NCI-H2171 treated with DMSO at 0.1 percent for 48 hours (cell line): Measurements from ENCODE around the gene PCDH9.

Experiments used
- DNase-seq: peaks from one replicate; lab custom pipeline; 2025; lab: John Stamatoyannopoulos, UW

Gene PCDH9

GRCh38 chr13:66378894-66379293, 851.2 kb downstream of the PCDH9 start:
- peak; percentile 98 for DNase-seq

- DNase-seq = no peak
Observed at GRCh38 chr13:66377569-66377968, 852.6 kb downstream of the PCDH9 start.

- DNase-seq = no peak
Observed at GRCh38 chr13:66375756-66376155, 854.4 kb downstream of the PCDH9 start.

- DNase-seq = no peak
Observed at GRCh38 chr13:66369666-66370065, 860.5 kb downstream of the PCDH9 start.

GRCh38 chr13:66367356-66367755, 862.8 kb downstream of the PCDH9 start:
- DNase-seq = no peak

- DNase-seq = no peak
Observed at GRCh38 chr13:66365101-66365500, 865.0 kb downstream of the PCDH9 start.

GRCh38 chr13:66364346-66364745, 865.8 kb downstream of the PCDH9 start:
- DNase-seq = no peak

GRCh38 chr13:66362485-66362884, 867.7 kb downstream of the PCDH9 start:
- DNase-seq = no peak

- DNase-seq = no peak
Observed at GRCh38 chr13:66359910-66360552, 870.1 kb downstream of the PCDH9 start.

- no peak for DNase-seq
Observed at GRCh38 chr13:66359393-66359792, 870.7 kb downstream of the PCDH9 start.

- DNase-seq = no peak
Observed at GRCh38 chr13:66358564-66358963, 871.6 kb downstream of the PCDH9 start.

- no peak for DNase-seq
Observed at GRCh38 chr13:66357463-66357862, 872.7 kb downstream of the PCDH9 start.

GRCh38 chr13:66354879-66355751, 875.0 kb downstream of the PCDH9 start:
- DNase-seq = peak; percentile 17

- DNase-seq = peak; percentile 3
Observed at GRCh38 chr13:66353664-66354063, 876.5 kb downstream of the PCDH9 start.

- DNase-seq = no peak
Observed at GRCh38 chr13:66349966-66350365, 880.2 kb downstream of the PCDH9 start.

GRCh38 chr13:66348745-66349690, 881.1 kb downstream of the PCDH9 start:
- DNase-seq = no peak

- no peak for DNase-seq
Observed at GRCh38 chr13:66347486-66348117, 882.5 kb downstream of the PCDH9 start.

GRCh38 chr13:66345971-66346370, 884.2 kb downstream of the PCDH9 start:
- no peak for DNase-seq

GRCh38 chr13:66345518-66345810, 884.7 kb downstream of the PCDH9 start:
- DNase-seq = no peak

- DNase-seq = no peak
Observed at GRCh38 chr13:66344805-66345517, 885.2 kb downstream of the PCDH9 start.

- no peak for DNase-seq
Observed at GRCh38 chr13:66343224-66343828, 886.8 kb downstream of the PCDH9 start.
